ENCODE results near the gene MAGI1.

Gene MAGI1

DNA sequence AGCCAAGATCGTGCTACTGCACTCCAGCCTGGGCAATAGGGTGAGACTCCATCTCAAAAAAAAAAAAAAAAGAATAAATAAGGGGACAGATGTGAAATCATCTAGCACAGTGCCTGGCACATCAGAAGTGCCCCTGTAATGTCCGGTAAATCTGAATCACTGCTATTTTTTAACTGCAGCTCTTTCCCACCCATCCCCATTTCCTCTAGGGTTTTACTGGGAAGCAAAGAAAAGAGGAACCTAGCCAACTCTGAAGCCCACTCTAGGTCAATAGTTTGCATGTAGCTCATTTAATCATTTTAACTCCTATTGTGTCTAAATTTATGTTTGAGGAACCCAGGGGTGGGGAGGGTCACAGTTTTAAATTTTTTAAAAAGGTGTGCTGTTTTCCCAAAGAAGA is 26.0 kb downstream of the MAGI1 start:
- no peak for DNase-seq (ENCODE audit: low spot score)

DNA sequence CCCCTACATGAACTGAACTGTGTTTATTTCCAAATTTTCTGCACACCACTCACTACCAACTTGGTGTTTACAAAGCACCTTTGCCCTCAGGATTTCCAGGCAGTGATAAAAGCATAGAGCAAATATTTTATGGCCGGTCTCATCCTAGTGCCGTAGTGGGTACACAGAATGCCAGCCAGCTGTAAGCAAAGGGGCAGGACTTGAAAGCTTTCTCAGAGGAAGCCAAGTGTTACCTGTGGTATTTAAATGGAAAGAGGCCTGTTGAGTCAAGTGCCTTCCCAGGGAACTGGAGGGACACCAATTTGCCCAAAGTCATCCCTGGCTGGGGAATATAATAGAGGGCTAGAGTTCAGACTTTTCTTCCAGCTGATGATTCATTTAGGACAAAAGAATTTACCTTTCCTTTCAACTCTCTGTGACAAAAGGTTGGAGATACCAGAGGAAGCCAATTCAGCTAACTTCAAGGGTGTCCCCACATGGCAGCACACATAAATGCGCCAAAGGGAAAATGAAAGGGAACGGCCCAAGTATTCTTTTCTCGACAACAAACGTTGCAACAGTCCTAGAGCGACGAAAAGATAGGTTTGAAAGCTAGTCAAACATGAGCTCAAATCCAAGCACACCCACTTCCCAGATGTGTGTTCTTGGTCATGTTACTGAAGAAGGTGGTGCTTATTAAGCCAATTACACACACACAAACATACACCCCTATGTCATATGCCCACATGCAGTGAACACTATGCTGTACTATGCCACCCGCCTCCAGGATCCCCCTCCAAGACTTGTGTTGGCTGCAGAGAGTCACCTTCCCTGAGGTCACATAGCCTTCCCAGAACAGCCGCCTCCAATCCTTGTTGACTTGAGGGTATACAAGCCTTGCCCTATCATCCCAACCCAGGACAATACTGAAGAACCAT is 27.7 kb downstream of the MAGI1 start:
- no peak for DNase-seq (ENCODE audit: low spot score)

DNA sequence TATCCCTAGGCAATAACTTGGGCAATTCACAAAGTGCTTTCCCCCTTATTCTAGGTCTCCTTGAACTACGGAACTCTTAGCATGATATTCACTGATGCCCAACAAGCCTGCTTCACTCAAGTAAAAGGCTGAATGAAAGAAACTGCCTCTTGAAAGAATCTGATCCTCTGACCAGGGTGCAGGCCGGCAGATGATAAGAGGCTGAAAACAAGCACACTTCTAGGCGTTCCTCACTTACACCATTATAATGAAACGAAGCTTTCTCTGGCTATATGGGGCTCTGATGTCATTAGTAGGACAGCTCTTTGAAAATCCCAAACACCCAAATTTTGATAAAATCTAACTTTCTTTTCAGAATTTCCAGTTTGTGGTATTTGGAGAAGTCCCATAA is 28.4 kb downstream of the MAGI1 start:
- DNase-seq (ENCODE audit: low spot score) = no peak

DNA sequence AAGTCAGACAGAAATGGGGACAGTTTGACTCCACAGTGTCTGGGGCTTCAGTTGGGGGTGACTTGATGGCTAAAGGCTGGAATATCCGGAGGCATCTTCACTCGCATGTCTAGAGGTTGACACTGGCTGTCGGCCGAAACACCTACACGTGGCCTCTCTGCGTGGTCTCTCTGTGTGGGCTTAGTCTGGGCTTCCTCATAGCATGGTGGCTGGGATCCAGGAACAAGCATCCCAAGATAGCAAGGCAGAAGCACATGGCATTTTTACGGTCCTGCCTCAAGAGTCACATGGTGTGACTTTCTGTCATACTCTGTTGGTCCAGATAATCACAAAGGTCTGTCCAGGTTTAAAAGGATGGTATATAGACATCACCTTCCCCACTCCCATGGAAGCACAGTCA is 34.5 kb downstream of the MAGI1 start:
- no peak for DNase-seq (ENCODE audit: low spot score)

DNA sequence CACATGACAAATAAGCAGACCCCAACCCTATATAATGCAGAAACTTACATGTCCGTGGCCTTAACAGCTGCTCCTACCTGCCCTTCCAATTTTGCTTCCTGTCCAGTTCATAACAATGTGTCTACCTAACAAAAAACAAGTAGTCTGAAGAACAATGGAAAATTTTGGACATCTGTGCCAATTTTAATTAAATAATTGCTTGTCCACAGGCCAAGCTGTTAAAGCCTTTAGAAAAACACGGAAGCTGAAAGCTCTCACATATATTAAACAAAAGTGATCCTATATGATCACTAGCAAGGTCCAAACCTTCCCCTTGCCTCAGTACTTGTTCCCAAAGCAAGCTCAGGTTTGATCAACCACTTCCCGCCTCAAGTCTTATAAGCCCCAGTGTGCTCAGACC is 37.1 kb downstream of the MAGI1 start:
- no peak for DNase-seq (ENCODE audit: low spot score)

DNA sequence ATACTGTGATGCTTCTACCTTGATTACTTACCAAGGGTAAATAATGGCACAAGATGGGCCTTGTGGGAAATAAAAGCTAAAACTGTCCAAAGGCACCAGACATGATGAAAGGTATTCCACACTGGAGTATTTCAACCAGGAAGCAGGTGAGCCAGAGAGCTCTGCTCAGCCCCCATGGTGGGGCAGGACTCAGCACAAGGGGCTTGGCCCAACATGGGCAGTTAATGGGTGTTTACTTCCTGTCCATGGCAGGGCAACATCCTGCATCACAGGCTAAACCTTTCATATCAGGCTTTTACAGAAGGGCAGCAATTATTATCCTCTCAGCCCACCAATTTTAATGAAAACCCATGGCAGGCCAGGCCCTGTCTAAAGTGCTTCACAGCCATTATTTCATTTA is 38.2 kb downstream of the MAGI1 start:
- DNase-seq (ENCODE audit: low spot score) = no peak

DNA sequence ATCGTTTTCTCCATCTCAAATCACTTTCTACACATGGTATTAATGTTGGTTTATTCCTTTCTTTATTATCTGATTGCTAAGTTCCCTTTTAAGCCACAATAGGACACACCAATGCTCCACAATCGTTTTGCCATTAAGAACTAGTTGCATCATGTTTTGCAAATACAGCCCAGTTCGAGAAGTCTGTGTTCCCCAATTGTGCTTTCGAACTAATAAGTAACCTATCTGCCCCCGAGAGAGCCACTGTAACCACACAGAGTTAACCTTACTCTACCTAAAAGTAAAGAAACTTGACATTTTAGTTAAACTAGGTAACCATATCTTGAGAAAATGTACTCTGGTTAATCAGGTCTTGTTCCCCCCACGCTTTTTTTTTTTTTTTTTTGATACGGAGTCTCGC is 39.1 kb downstream of the MAGI1 start:
- no peak for DNase-seq (ENCODE audit: low spot score)

DNA sequence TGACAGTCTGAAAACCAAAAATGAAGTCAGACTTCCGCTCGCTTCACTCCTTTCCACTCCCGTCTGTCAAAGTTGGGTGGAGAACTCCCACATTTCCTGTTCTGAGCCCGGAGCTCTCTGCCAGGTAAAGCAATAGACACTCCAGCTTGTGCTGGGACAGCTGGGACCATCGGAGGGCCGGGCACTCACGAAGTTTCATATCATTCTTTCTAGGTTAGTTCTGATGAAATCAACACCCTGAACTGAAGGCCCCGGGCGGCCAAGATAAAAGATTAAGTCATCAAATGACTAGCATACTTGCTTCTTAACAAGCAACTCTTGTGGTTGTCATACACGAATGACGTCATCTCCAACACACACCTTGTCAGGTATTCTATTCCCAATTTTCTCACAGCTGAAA is 42.1 kb downstream of the MAGI1 start:
- no peak for DNase-seq (ENCODE audit: low spot score)

DNA sequence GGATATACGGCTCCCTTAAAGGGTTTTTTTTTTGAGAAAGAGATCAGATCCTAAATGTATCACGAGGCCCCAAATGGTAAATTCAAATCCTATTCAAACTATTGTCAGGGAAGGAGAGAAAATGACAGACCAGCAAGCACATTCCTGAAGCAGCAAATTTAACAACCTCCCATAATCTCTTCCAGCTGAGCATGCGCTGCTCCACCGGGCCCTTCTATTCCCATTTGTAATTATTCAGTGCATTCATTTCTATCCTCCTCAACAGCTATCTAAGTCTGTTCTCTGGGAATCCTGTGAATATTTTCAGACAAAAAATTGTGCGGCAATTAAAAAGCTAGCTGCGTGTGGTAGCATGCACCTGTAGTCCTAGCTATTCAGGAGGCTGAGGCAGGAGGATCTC is 43.2 kb downstream of the MAGI1 start:
- DNase-seq (ENCODE audit: low spot score) = no peak

DNA sequence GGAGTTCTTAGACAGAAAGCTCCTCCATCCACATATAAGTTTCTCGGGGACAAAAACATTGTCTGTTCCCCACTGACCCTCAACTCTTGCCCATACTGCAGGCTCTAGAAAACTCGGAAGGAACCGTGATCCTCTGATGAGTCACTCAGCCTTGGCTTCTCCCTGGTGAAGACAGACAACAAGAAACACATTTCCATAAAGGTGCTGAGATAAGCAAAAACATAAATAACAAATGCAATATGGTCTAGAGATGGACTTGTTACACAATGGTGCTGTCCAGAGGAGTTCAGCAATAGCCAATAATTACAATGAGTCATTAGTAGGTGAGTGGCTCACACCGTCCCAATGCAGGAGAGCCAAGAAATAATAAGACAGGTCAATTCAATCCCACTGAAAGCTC is 43.7 kb downstream of the MAGI1 start:
- DNase-seq (ENCODE audit: low spot score) = no peak

DNA sequence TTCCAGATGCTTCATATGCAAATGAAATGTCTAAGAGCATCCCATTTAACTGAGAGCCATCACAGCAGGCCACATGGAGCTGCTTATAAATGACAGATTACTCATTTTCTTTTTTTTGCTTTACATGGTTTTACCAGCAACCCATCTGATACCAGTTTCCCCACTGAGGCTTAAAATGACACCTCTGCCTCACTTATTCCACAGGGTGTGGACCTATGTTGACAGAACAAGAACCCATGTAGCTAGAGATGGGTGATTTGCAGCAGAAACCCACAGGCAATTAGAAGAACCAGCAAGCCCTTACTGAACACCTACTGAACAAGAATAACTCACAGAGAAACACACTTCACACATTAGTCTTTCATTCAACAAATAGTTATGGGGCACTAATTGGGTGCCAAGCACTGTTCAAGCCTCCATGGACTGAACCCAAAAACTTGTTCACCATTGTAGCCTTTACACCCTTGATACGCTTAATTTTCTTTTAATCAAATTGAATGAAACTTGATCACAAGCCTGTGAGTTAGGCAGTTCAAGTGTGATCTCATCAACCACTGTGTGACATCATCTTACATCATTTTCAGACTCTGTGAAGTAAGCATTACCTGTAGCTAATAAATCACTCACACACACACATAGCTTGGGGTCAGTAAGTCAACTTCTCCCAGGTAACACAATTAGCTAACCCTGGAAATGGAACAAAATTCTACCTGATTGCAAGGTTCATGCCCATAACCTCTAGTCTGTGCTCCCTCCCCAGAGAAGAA is 45.4 kb downstream of the MAGI1 start:
- DNase-seq (ENCODE audit: low spot score) = no peak

DNA sequence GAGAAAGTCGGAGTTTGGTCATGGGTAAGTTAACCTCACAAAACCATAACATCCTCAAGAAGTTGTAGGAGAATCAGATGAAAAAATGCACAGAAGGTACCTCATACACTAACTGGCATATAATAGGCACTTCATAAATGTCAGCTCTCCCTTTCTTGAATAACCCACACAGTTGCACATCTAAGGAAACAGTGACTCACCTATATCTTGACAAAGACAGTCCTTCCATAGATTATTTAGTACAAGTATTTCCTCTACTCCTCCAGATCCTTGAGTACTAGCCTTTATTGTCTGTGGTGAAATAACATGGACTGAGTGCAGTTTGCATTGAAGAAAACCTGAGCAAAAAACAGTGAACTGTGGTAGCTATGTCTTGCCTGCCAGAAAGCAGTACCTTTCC is 46.6 kb downstream of the MAGI1 start:
- DNase-seq (ENCODE audit: low spot score) = no peak

DNA sequence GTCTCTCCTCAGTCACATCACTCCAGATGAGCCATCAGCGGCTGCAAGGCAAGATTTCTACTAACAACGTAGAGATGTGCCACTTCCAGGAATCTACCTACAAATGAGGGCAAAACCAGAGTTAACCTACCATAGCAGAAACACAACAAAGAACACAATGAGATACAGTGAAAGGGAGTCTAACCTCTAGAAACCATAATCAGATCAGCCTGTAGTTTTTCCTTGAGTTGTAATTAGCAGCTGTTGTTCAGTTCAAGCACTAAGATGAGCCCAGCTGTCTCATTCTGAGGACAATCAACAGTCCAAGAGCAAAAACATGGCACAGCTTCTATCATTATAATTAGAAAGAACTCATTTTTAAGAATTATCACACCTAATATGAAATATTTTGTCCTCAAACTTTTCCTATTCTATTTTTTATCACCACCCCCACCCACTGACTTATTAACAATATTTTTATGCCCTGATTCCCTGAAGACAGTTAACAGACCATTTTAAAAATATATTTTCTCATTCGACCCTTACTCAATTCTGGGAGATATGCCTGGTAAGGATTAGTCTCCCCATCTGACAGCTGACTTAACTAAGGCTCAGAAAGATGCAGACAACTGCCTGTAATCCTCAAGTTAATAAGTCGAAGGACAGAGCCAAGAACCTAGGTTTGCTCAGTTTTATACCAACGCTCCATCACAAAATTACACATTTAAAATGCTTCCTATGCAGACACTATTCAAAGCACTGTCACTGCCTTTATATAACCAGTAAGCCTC is 50.1 kb downstream of the MAGI1 start:
- no peak for DNase-seq (ENCODE audit: low spot score)

DNA sequence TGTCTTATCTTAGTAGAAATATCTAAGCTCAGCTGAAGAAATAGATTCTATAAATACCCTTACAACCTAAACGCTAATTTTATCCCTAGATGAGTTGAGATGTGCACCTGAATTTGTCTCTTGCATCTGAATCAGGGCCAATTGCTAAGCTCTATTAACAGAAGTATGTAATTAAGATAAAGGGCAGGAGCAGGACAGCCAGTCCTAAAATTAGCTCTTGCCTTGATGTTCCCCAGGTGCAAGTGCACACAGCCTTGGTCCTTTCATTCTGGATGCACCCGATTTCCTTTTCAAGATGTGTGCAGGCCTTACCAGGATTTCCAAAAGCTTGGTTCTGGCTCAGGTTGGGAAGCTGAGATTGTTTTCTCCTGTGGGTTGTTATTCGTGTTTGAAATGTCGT is 52.4 kb downstream of the MAGI1 start:
- no peak for DNase-seq (ENCODE audit: low spot score)

DNA sequence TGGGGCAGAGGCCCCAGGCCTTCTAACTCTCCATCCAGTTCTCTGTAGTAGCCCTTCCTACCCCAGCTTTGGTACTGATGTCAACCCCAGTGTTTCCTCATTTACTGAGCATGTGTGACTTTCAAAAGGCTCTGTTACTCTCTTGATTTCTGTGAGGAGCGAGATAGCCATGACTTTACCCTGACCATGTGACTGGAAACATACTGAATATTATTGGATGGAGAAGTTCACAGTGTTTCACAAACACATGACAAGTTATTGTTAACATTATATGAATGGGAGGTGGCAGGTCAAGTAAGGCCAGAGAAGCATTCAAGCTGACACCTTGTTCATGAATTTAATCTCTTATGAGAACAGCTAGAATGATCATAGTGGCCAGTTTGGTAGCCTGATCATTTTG is 53.7 kb downstream of the MAGI1 start:
- no peak for DNase-seq (ENCODE audit: low spot score)

DNA sequence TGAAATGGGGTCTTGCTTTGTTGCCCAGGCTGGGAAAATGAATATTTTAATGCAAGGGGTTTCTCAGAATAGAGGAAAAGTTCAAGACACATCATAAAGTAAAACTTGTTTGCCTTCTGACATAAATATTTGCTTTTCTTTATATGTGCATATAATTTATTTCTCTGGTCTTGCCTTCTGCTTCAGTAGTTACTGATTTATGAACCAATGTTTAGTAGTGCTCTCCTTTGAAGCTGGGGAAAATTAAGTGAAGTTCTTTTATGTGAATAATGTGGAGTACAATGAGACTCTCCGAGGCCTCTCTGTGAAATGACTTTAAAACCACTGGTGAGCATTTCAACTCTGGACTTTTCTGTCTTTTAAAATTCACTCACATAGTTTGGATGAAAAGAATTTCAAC is 55.6 kb downstream of the MAGI1 start:
- no peak for DNase-seq (ENCODE audit: low spot score)

DNA sequence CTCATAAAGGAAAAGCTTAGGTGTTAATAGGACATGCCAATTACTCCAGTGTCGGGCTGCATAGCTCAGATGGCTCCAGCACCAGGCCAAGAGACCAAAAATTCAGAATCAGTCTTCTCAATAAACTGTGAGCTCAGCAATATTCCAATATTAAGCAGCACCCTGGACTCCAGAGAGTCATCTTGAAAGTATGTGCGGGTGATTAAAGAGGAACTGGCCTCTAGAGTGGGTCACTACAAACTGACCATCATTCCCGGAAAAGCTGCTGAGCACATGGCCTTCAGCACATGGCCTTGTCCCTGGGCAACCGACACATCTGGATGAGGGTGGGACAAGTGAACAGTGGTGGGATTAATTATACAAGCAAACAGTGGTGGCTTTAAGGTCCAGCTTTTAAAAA is 59.0 kb downstream of the MAGI1 start:
- no peak for DNase-seq (ENCODE audit: low spot score)

DNA sequence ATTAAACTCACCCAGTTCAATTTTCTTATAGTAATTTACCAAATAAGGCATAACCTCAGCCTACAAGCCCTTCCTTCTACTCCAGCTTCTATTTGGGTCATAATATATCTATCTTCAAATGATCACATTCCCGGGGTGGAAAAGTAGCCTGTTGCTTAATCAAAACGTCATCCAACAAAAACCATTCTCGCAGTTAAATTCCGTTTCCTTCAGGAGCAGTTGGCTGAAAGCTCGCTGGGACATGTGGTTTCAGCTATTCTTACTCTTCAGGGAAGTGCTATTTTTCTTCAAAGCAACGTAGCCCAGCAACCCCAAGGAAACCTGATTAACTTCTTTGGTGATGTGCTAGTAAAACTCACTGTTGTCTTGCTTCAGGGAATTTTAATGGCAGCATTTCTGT is 59.6 kb downstream of the MAGI1 start:
- DNase-seq (ENCODE audit: low spot score) = no peak

DNA sequence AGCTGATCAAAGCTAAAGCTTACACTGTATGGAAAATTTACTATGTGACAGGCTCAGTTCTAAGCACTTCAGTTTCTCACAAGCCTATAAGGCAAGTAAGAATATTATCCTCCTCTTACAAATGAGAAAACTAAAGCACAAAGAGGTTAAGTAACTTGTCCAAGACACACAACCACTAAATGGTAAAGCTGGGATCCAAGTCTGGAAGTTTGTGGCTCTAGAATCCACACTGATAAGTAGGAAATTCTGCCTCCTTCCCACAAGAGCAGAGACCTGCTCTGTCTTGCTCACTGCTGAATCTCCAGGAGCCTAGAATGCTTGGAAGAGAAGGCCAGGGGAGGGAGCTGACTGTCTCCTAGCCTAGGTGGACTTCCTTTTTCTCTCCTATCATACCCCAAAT is 60.6 kb downstream of the MAGI1 start:
- DNase-seq (ENCODE audit: low spot score) = no peak

DNA sequence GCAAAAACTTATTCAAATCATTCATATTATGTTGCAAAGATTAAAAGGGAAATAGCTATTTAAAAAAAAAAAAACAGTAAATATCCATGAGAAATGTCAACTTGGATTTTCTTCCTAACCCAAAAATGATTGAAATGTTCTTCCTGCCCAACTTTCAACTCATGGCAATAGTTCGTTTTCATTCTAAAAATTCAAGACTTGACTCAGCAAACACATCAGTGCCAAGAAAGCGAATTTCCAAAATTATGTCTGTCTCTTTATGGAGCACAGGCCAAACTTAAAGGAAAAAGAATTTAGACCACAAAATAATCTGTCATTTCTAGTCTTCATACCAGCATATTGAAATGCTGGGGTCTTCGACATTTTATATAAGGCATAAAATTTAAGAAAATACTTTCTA is 63.7 kb downstream of the MAGI1 start:
- DNase-seq (ENCODE audit: low spot score) = no peak

DNA sequence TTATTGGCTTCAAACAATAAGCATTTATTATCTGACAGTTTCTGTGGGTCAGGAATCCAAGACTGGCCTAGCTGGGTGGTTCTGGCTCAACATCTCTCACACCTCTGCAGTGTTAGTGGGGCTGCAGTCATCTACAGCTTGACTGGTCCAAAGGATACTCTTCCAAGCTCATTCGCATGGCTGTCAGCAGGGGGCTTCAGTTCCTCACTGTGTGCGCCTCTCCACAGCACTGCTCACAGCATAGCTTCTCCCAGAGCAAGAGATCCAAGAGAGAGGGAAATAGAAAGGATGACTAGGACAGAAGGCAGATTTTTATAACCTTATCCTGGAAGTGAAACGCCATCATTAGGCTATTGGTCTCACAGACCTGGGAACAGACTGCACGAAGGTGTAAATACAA is 64.2 kb downstream of the MAGI1 start:
- no peak for DNase-seq (ENCODE audit: low spot score)

DNA sequence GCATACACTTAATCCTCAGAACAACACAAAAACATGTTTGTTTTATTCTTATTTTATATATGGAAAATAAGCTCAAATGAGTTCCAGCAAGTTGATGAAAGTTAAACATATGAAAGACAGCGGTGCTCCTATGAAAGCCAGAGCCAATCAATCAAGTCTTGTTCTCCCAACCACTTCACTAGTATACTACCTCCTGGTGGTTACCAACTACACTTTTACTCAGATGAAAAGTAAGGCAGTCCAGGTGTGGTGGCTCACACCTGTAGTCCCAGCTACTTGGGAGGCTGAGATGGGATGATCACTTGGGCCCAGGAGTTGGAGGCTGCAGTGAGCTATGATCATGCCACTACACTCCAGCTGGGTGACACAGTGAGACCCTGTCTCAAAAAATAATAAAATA is 66.0 kb downstream of the MAGI1 start:
- DNase-seq (ENCODE audit: low spot score) = no peak

All from LoVo (cell line).